AG04450 (cell line): ENCODE measurements around the gene AKAP10. TPM values are rescaled to one million over a fixed set of nuclear protein-coding genes. Genes with fewer than 3 reads are reported as not detected.

Source experiments
- CTCF ChIA-PET: fragments of 300-600, 350-600 bp; formaldehyde crosslinking; extraction: SDS; loops from one replicate; lab custom pipeline; 2022; ENCODE audit warnings: antibody characterized with exemption, inconsistent platforms; lab: Charles Lee
- POLR2A ChIA-PET: fragments of 350-600 bp; formaldehyde crosslinking; extraction: SDS; loops from one replicate; lab custom pipeline; 2021; ENCODE audit warnings: antibody characterized with exemption, inconsistent platforms; lab: Yijun Ruan, JAX
- DNase-seq: peaks from one replicate; pipeline ENCODE4 v3.0.0-alpha.2; 2011; ENCODE audit warnings: low read depth, low spot score
- H3K27ac ChIP-seq: one replicate; pipeline ENCODE4 v1.5.1; 2012; ENCODE audit warnings: low read depth, low read length, control low read depth
- H3K27me3 ChIP-seq: one replicate; pipeline ENCODE4 v1.6.0; 2012; ENCODE audit warnings: low read length; ENCODE audit not compliant: control insufficient read depth, insufficient read depth
- H3K4me3 ChIP-seq: 2 replicates; pipeline ENCODE4 v1.5.1; 2011; ENCODE audit warnings: mild to moderate bottlenecking, low read depth, low read length, control low read depth
- H3K9me3 ChIP-seq: 2 replicates; pipeline ENCODE4 v1.5.1; 2012; ENCODE audit warnings: low read length; ENCODE audit not compliant: control insufficient read depth, insufficient read depth
- CTCF ChIP-seq: IDR thresholded peaks from 2 replicates; pipeline ENCODE4 v1.5.1; 2011; ENCODE audit warnings: low read depth, low read length, control low read depth, inconsistent platforms
- polyA plus RNA-seq: library from polyadenylated mRNA; depleted of rRNA; stranded (reverse); fragments of >200 nt; gene quantifications from 2 replicates; pipeline ENCODE4 v1.2.3, GENCODE V29; 2011

AKAP10 gene
- polyA plus RNA-seq, 1 experiment, result 33.2 TPM

GRCh38 chr17:20012017-20012536 lies 34.4 kb upstream of the AKAP10 start:
- POLR2A ChIA-PET, result no interaction called here
- H3K4me3 ChIP-seq, result no peak overlapping the region
- H3K27ac ChIP-seq, result no peak overlapping the region
- no peak for TF ChIP-seq CTCF
- CTCF ChIA-PET, result interaction anchor here (1.3 to 2.8 kb wide), 2 partner anchors 19 to 104 kb away, joined by 4 to 16 read pairs; no protein-coding TSS in a partner anchor
- DNase-seq, result no peak
- H3K27me3 ChIP-seq, result peaks cover 41% of the 10 kb centered on the region
- H3K9me3 ChIP-seq, result peaks cover 7% of the 10 kb centered on the region; the same call in 1 of the 2 replicates

GRCh38 chr17:20010936-20011335 lies 33.3 kb upstream of the AKAP10 start:
- ChIA-PET POLR2A (interaction anchor here (1.5 kb wide), 1 partner anchor 18 kb away, joined by 6 read pairs; no protein-coding TSS in a partner anchor), CTCF (interaction anchor here (0.6 to 2.8 kb wide), 7 partner anchors 10 to 228 kb away, joined by 3 to 16 read pairs (median 6); no protein-coding TSS in a partner anchor)
- no peak overlapping the region for H3K4me3 ChIP-seq
- no peak for DNase-seq
- H3K9me3 ChIP-seq, result peaks cover 4% of the 10 kb centered on the region; the same call in 1 of the 2 replicates
- no peak for TF ChIP-seq CTCF
- no peak overlapping the region for H3K27ac ChIP-seq
- H3K27me3 ChIP-seq, result peaks cover 41% of the 10 kb centered on the region

- TF ChIP-seq CTCF, result peak; percentile 68
- POLR2A ChIA-PET, result interaction anchor here (0.9 to 1.5 kb wide), 2 partner anchors 17 to 54 kb away, joined by 3 to 6 read pairs; no protein-coding TSS in a partner anchor
- peak; percentile 16 for DNase-seq
- CTCF ChIA-PET, result interaction anchor here (0.5 to 2.7 kb wide), 28 partner anchors 9 to 463 kb away, joined by 3 to 23 read pairs (median 4); no protein-coding TSS in a partner anchor
- Histone ChIP-seq H3K27ac (no peak overlapping the region), H3K4me3 (peak overlapping the region; percentile 48; the same call in 1 of the 2 replicates), H3K27me3 (peaks cover 41% of the 10 kb centered on the region), H3K9me3 (peaks cover 4% of the 10 kb centered on the region; the same call in 1 of the 2 replicates)
Measured at GRCh38 chr17:20010099-20010863, 32.7 kb upstream of the AKAP10 start.

- H3K9me3 ChIP-seq, result peaks cover 4% of the 10 kb centered on the region; the same call in 1 of the 2 replicates
- H3K27me3 ChIP-seq, result peaks cover 38% of the 10 kb centered on the region
- POLR2A ChIA-PET, result interaction anchor here (0.9 to 1.5 kb wide), 2 partner anchors 17 to 54 kb away, joined by 3 to 6 read pairs; no protein-coding TSS in a partner anchor
- peak; percentile 74 for TF ChIP-seq CTCF
- no peak for DNase-seq
- peak within 1 kb of the TSS; percentile 59 for H3K4me3 ChIP-seq
- no peak within 1 kb of the TSS for H3K27ac ChIP-seq
- CTCF ChIA-PET, result interaction anchor here (0.5 to 2.7 kb wide), 30 partner anchors 9 to 462 kb away, joined by 3 to 23 read pairs (median 4); no protein-coding TSS in a partner anchor
Measured at GRCh38 chr17:20009302-20010098, 31.9 kb upstream of the AKAP10 start, which contains the start of gene SPECC1. SPECC1 (plus strand) TSS chr17:20009359; CDS start chr17:20096652, 87,293 bp downstream.
